ENCODE data around the gene CNN2. TPM values are rescaled to one million over a fixed set of nuclear protein-coding genes. Genes with fewer than 3 reads are reported as not detected.

Gene CNN2
- total and polyA plus RNA-seq, 2 of the 4 experiments (the other 2 are of a cell fraction): 272 to 395 TPM

DNA sequence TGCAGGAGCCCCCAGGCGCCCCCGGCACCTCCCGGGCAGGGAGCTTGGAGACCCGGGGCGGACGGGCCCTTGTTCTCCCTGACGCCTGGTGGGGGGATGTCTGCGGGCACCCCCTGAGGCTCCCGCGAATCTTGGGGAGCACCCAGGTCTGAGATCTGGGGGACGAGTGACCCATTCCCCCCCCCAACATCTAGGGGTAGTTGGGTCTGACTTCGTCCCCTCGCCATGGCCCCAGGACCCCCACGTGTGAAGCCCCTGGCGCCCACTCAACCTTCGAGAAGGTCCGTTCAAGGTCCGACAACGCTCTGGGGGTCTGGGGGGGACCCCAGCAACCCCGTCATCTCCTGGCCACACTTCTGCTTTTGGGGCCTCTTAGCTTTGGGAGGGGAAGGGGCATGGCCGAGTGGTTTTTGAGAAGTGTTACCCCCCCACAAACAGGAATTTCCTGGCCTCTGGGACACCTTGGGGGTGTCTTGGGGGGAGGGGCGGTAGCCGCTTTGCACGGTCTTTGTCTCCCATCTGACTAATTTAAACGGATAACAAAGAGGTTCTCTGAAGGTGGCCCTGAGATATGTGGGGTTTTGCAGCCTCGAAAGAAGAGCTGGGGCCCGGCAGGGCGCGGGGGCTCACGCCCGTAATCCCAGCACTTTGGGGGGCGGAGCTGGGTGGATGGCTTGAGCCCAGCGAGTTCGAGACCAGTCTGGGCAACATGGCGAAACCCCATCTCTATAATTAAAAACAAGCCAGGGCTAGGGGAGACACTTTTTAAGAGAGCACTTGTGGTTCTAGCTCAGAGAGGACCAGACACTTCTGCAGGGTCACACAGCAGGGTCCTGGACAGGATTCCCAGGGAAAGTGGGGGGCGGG is 608 bp downstream of the CNN2 start:
- Histone ChIP-seq H3K56ac (ENCODE audit: extremely low read depth, insufficient read depth, low read length) (peak overlapping the region; percentile 97), H4K91ac (ENCODE audit: insufficient read depth, low read depth, low read length) (peak overlapping the region; percentile 95), H3K27ac (ENCODE audit: insufficient read depth, low read length) (peak overlapping the region; percentile 99), H4K5ac (ENCODE audit: low read depth, low read length) (peak overlapping the region; percentile 58), H3K27me3 (ENCODE audit: control insufficient read depth, insufficient read depth, low read length) (no peaks in the 10 kb centered on the region), H3K4ac (ENCODE audit: low read depth, low read length) (peak overlapping the region; percentile 97), H2BK5ac (ENCODE audit: low read depth, low read length, poor library complexity, severe bottlenecking) (peak overlapping the region; percentile 81), H3K4me2 (ENCODE audit: low read depth, low read length) (peak overlapping the region; percentile 92), H2BK20ac (ENCODE audit: low read depth, low read length) (no peak overlapping the region), H3K4me3 (ENCODE audit: insufficient read depth, low read depth, low read length) (peak overlapping the region; percentile 93), H3K79me1 (ENCODE audit: low read depth in 1 of 2, low read length in 2 of 2) (peaks cover 0 to 22% of the 10 kb centered on the region in 2 experiments; a peak in 3 of 4 replicates), H2AK5ac (ENCODE audit: low read depth, low read length) (peak overlapping the region; percentile 89), H3K14ac (replicated peaks; ENCODE audit: low read depth, low read length) (peak overlapping the region; percentile 97), H3K9me1 (ENCODE audit: insufficient read depth, low read length) (peaks cover 8% of the 10 kb centered on the region; the same call in 1 of the 2 replicates), H3K9me3 (ENCODE audit: control insufficient read depth, insufficient read depth, low read length) (no peaks in the 10 kb centered on the region), H3K36me3 (ENCODE audit: control insufficient read depth, insufficient read depth, low read length) (peaks cover 23% of the 10 kb centered on the region), H2AFZ (replicated peaks; ENCODE audit: low read length, poor library complexity) (peak overlapping the region; percentile 93), H4K8ac (ENCODE audit: low read depth in 2 of 2, low read length in 2 of 2) (peak overlapping the region; percentile 92 to 100), H3K23ac (ENCODE audit: low read depth, low read length) (peak overlapping the region; percentile 95), H3K4me1 (ENCODE audit: control insufficient read depth, insufficient read depth, low read length) (peaks cover 16% of the 10 kb centered on the region), H2BK15ac (ENCODE audit: low read depth, low read length) (peak overlapping the region; percentile 30; the same call in 1 of the 3 replicates), H3K18ac (ENCODE audit: low read depth, low read length) (peak overlapping the region; percentile 88), H2AK9ac (replicated peaks; ENCODE audit: low read depth, low read length, poor library complexity) (peak overlapping the region; percentile 100), H3K9ac (ENCODE audit: low read depth, low read length) (peak overlapping the region; percentile 98), H4K20me1 (ENCODE audit: insufficient read depth, low read length) (peaks cover 52% of the 10 kb centered on the region), H2BK120ac (ENCODE audit: low read depth, low read length) (peak overlapping the region; percentile 74)
- TF ChIP-seq, protein P1, sequence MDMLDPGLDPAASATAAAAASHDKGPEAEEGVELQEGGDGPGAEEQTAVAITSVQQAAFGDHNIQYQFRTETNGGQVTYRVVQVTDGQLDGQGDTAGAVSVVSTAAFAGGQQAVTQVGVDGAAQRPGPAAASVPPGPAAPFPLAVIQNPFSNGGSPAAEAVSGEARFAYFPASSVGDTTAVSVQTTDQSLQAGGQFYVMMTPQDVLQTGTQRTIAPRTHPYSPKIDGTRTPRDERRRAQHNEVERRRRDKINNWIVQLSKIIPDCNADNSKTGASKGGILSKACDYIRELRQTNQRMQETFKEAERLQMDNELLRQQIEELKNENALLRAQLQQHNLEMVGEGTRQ (IDR thresholded peaks at IDR 0.05; ENCODE audit: low read depth, low read length): no peak
- TF ChIP-seq RFX5 (IDR thresholded peaks at IDR 0.05; ENCODE audit: low read depth, low read length): no peak
- TF ChIP-seq FOS (IDR thresholded peaks at IDR 0.05; ENCODE audit: low read depth, low read length): no peak
- TF ChIP-seq RCOR1 (IDR thresholded peaks at IDR 0.05; ENCODE audit: insufficient replicate concordance, low read length): no peak
- no peak for TF ChIP-seq POLR2A (IDR thresholded peaks at IDR 0.05; ENCODE audit: low read depth, low read length)
- no peak for TF ChIP-seq MAFK (IDR thresholded peaks at IDR 0.05; ENCODE audit: low read depth, low read length)
- WGBS, 2 experiments (ENCODE audit: extremely low coverage in 2 of 2, insufficient read length in 1 of 2): no CpG with 5 or more reads among the region's 36 CpGs
- ATAC-seq (ENCODE audit: low read depth): peak; percentile 0; the same call in 1 of the 2 replicates
- no peak for DNase-seq
- intact Hi-C loops (cut with micrococcal nuclease): loop anchor here (5.0 kb wide), 1 partner anchor 75 kb away; the partner anchor contains the start of gene GPX4
- in situ Hi-C loops (cut with MboI; ENCODE audit: low sequenced_read_pairs): no loop called here
- TSS peak; percentile 96 for BruUV-seq (replicated peaks)
- dilution Hi-C loops (cut with HindIII; ENCODE audit: low sequenced_read_pairs, unreplicated experiment): no loop called here
- ChIA-PET CTCF (no interaction called here), POLR2A (ENCODE audit: unreplicated experiment) (interaction anchor here (0.6 to 1.5 kb wide), 7 partner anchors 8 to 112 kb away, joined by 3 to 10 read pairs (median 3); partner anchors contain the start of gene ABCA7)
